IgD-negative memory B cell (primary cell): ENCODE measurements around the gene KLK2. TPM values are rescaled to one million over a fixed set of nuclear protein-coding genes. Genes with fewer than 3 reads are reported as not detected.
"Not testable (repeated sequence)": the region's sequence is repeated elsewhere in the genome, so short reads cannot be mapped to it uniquely, and the experiment has no call there.

ENCODE experiments used
- H3K27ac Mint-ChIP-seq, 3 donors: one replicate each; pipeline ENCODE4 v1.8.0; 2020 to 2022; ENCODE audit warnings: mild to moderate bottlenecking in 3 of 3, mixed read lengths in 3 of 3, moderate library complexity in 1 of 3
- H3K27me3 Mint-ChIP-seq: one replicate; pipeline ENCODE4 v1.8.0; 2021; ENCODE audit warnings: mixed read lengths
- H3K36me3 Mint-ChIP-seq: one replicate; pipeline ENCODE4 v1.8.0; 2020; ENCODE audit warnings: mild to moderate bottlenecking, mixed read lengths
- H3K4me1 Mint-ChIP-seq, 3 donors: one replicate each; pipeline ENCODE4 v1.8.0; 2020 to 2022; ENCODE audit warnings: mixed read lengths in 3 of 3, mild to moderate bottlenecking in 1 of 3
- H3K4me3 Mint-ChIP-seq, 4 donors: one replicate each; pipeline ENCODE4 v1.8.0; 2020 to 2022; ENCODE audit warnings: mild to moderate bottlenecking in 4 of 4, mixed read lengths in 4 of 4, moderate library complexity in 3 of 4
- H3K9me3 Mint-ChIP-seq, 3 donors: one replicate each; pipeline ENCODE4 v1.8.0; 2020 to 2021; ENCODE audit warnings: mixed read lengths in 3 of 3, mild to moderate bottlenecking in 1 of 3
- polyA plus RNA-seq: library from polyadenylated mRNA; unstranded; fragments of 300-500 nt; fragmentation: Illumina TruSeq; gene quantifications from one replicate; pipeline ENCODE4 v1.2.3, GENCODE V29; 2021

KLK2 gene
- polyA plus RNA-seq, 1 donor from 2014 or later = not detected

DNA sequence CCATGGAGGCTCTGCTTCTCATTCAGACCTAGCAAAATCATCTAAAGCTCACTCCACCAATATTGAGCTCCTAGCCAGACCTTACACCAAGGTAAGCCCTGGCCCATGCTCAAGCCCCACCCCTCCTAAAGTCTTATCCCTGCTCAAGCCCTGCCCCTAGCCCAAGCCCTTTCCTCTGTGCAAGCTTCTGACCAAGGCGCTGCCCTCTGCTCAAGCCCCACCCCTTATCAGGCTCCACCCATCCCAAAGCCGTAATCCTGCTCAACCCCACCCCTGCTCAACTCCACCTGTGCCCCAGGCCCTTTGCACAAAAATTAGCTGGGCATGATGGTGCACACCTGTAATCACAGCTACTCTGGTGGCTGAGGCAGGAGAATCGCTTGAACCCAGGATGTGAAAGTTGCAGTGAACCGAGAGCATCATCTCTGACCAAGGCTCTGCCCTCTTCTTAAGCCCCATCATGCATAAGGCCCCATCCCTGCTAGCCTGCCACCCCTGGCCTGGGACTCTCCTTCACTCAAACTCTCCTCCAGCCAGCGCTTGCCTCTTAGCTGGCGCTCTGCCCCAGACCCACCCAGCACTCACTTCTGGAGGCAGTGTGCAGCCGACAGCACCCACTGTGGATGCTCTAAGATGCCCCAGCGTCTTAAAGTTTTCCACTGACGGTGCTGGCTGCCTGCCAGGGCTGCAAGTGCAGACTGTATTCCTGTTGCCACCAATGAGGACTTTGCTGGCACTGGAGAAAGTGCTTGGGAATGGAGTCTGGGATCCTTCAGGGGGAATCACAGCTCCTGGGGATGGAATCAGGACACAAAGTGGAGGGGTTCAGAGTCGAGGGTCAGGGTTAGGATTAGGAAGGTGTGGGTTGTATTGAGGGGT is 21.5 kb downstream of the KLK2 start:
- H3K9me3 Mint-ChIP-seq = no peaks in the 10 kb centered on the region
- H3K27me3 Mint-ChIP-seq = peaks cover 4% of the 10 kb centered on the region
- H3K36me3 Mint-ChIP-seq = peaks cover 2% of the 10 kb centered on the region
- H3K4me1 Mint-ChIP-seq = peaks cover 18 to 42% (median 37%) of the 10 kb centered on the region in 3 donors
- peak overlapping the region in 1 of 3 donors; percentile 82 for H3K27ac Mint-ChIP-seq
- peak overlapping the region in 1 of 4 donors; percentile 2 for H3K4me3 Mint-ChIP-seq

DNA sequence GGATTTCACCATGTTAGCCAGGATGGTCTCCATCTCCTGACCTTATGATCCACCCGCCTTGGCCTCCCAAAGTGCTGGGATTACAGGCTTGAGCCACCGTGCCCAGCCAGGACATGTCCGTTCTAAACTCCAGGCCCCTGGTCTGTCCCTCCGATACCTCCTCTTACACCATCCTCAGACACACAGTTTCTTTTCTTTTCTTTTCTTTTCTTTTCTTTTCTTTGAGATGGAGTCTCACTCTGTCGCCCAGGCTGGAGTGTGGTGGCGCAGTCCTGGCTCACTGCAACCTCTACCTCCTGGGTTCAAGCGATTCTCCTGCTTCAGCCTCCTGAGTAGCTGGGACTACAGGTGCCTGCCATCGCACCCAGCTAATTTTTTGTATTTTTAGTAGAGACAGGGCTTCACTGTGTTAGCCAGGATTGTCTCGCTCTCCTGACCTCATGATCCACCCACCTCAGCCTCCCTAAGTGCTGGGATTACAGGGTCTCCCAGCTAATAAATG is 22.9 kb downstream of the KLK2 start:
- peaks cover 11 to 31% (median 28%) of the 10 kb centered on the region in 3 donors for H3K4me1 Mint-ChIP-seq

DNA sequence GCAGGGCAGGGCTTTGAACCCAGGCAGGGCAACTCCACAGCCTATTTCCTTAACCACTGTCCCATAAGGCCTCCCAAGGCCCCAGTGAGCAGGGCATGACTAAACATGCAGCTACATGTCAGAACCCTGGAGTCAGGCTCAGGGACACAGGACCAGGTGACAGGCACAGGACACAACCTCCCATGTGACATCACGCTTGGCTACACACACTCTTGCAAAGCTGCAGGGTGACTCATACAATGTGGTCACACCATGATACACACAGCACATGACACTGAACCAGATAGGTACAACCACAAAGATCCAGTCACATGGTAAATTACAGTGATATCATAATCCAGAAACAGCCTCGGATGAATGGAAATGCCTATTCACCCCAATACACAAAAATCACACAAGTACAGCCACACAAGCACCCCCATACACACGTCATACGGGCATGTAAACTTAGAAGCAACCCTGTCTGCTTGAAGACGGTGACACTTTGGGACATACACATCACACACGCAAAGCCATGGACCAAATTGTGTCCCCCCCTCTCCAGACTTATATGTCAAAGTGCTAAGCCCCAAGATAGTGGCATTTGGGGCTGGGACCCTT is 23.5 kb downstream of the KLK2 start:
- Mint-ChIP-seq H3K9me3 (no peaks in the 10 kb centered on the region), H3K27me3 (peaks cover 4% of the 10 kb centered on the region), H3K4me1 (peaks cover 10 to 27% (median 25%) of the 10 kb centered on the region in 3 donors), H3K4me3 (peak overlapping the region in 3 of 4 donors; percentile 1 to 63 (median 30)), H3K36me3 (peaks cover 3% of the 10 kb centered on the region), H3K27ac (peak overlapping the region; percentile 41 to 94 (median 91))

More for the DNA sequence above, 22.9 kb downstream of the KLK2 start:
- peak overlapping the region; percentile 41 to 94 (median 91) for H3K27ac Mint-ChIP-seq
- not testable (repeated sequence) for H3K9me3 Mint-ChIP-seq, H3K27me3 Mint-ChIP-seq, H3K36me3 Mint-ChIP-seq
- H3K4me3 Mint-ChIP-seq = peak overlapping the region in 2 of 4 donors; percentile 1 to 13

DNA sequence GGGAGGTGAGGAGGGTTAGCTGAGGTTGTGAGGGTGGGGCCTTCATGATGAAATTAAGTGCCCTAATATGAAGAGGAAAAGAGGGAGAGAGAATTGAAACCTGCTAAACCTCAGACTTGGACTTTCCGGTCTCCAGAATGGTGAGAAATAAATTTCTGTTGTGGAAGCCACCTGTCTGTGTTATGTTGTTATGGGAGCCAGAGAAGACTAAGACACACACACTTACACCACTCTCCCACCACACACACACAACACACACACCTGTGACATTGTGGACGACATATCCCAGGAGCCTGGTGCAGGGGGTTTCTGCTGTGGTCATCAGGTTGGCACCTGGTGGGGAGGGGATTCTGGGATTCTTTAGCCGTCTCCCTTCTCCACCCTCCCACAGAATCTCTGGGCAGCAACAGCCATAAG is 24.0 kb downstream of the KLK2 start:
- H3K27ac Mint-ChIP-seq = peak overlapping the region; percentile 41 to 94 (median 91)
- H3K4me3 Mint-ChIP-seq = peak overlapping the region in 3 of 4 donors; percentile 30 to 67 (median 63)
- H3K27me3 Mint-ChIP-seq = peaks cover 4% of the 10 kb centered on the region

DNA sequence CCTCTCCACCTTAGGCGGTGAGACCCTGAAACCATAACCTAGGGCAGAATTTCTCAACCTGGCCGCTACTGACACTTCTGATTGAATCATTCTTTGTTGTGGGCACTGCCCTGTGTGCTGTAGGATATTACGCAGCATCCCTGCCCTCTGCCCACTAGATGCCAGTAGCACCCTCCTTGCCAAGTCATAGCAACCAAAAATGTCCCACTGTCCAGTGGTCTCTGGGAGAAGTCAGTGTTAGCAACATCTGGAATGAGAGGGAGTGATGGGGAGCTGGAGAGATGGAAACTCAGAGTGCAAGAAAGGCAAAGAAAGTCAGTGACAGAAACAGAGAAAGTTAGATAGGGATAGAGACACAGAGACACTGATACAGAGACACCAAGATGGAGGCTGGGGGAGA is 24.4 kb downstream of the KLK2 start:
- no peaks in the 10 kb centered on the region for H3K9me3 Mint-ChIP-seq
- peaks cover 4% of the 10 kb centered on the region for H3K27me3 Mint-ChIP-seq
- H3K27ac Mint-ChIP-seq = peak overlapping the region; percentile 9 to 94 (median 41)
- peaks cover 3% of the 10 kb centered on the region for H3K36me3 Mint-ChIP-seq
- peak overlapping the region in 2 of 4 donors; percentile 30 to 67 for H3K4me3 Mint-ChIP-seq
- H3K4me1 Mint-ChIP-seq = peaks cover 10 to 20% (median 20%) of the 10 kb centered on the region in 3 donors

More for the DNA sequence above, 24.0 kb downstream of the KLK2 start:
- Mint-ChIP-seq H3K36me3 (peaks cover 3% of the 10 kb centered on the region), H3K4me1 (peaks cover 10 to 21% (median 20%) of the 10 kb centered on the region in 3 donors), H3K9me3 (no peaks in the 10 kb centered on the region)

DNA sequence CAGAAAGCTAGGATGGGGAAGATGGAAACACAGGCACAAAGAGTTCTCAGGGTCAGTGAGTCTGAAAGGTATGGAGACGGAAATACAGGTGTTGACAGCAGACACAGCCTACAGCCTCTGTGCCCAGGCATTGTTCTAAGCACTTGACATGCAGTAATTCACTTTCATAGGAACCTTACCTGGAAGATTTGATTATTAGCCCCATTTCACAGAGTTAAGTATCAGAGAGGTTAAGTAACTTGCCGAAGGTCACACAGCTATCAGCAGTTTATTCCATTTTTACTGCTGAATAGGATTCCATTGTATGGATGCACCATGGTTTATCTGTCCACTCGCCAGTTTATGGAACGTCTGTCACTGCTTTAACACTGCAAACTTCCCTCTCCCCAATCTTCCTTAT is 24.8 kb downstream of the KLK2 start:
- H3K36me3 Mint-ChIP-seq = peaks cover 3% of the 10 kb centered on the region
- no peaks in the 10 kb centered on the region for H3K9me3 Mint-ChIP-seq
- peaks cover 10 to 20% (median 20%) of the 10 kb centered on the region in 3 donors for H3K4me1 Mint-ChIP-seq
- peak overlapping the region in 1 of 4 donors; percentile 30 for H3K4me3 Mint-ChIP-seq
- peaks cover 4% of the 10 kb centered on the region for H3K27me3 Mint-ChIP-seq
- peak overlapping the region; percentile 9 to 94 (median 41) for H3K27ac Mint-ChIP-seq

DNA sequence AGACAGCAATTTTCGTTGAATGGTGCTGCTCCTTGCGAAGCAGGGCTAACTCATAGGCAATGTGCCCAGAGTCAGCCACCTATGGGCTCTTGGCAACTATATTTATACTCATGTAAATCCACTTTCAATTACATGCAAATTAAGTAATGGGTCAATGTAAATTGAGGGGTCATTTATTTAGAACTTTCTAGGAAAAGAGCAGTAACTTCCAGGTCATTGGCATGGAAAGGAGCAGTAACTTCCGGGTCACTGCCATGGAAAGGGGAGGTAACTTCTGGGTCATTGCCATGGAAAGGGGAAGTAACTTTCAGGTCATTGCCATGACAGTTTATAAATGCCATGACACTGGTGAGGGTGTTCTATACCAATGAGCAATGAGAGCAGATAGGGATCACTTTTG is 26.3 kb downstream of the KLK2 start:
- peak overlapping the region in 1 of 3 donors; percentile 15 for H3K27ac Mint-ChIP-seq
- no peak overlapping the region for H3K4me3 Mint-ChIP-seq
- H3K36me3 Mint-ChIP-seq = peaks cover 1% of the 10 kb centered on the region
- H3K4me1 Mint-ChIP-seq = peaks cover 10 to 20% (median 20%) of the 10 kb centered on the region in 3 donors
- H3K9me3 Mint-ChIP-seq = no peaks in the 10 kb centered on the region
- peaks cover 4% of the 10 kb centered on the region for H3K27me3 Mint-ChIP-seq

DNA sequence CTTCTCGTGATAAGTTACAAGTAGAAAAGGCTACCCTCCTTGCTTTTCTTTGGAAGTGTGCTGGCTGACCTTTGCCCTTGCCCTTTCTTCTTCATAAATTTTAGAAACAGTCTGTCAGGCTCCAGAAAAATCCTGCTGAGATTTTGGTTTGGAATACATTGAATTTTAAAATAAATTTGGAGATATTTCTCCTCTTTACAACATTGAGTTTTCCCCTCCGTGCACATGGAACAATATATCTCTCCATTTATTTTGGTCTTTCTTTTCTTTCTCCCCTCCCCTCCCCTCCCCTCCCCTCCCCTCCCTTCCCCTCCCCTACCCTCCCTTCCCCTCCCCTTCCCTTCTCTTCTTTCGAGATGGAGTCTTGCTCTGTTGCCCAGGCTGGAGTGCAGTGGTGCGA is 29.4 kb downstream of the KLK2 start:
- H3K27ac Mint-ChIP-seq = no peak overlapping the region
- peak overlapping the region in 1 of 4 donors; percentile 52 for H3K4me3 Mint-ChIP-seq
- H3K36me3 Mint-ChIP-seq = peaks cover 1% of the 10 kb centered on the region
- peaks cover 11% of the 10 kb centered on the region for H3K27me3 Mint-ChIP-seq
- H3K4me1 Mint-ChIP-seq = peaks cover 3 to 6% (median 5%) of the 10 kb centered on the region in 3 donors
- no peaks in the 10 kb centered on the region for H3K9me3 Mint-ChIP-seq

DNA sequence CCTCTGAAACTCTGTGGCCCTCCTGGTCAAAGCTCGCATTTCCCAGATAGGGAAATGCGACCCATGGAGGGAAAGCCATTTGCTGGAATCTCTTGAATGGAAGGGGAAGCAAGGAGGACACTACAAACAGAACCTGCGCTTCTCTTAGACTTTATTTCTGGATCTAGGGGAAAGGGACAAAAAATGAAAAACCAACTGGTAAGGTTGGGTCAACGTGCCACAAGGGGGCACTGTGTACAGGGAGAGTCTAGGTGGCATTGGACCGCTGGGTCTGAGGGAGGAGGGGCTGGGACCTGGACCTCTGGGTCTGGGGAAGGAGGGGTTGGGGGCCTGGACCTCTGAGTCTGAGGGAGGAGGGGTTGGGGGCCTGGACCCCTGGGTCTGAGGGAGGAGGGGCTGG is 33.0 kb downstream of the KLK2 start:
- Mint-ChIP-seq H3K27me3 (peaks cover 36% of the 10 kb centered on the region), H3K27ac (peak overlapping the region in 1 of 3 donors; percentile 54), H3K36me3 (no peaks in the 10 kb centered on the region), H3K4me3 (no peak overlapping the region), H3K4me1 (peaks cover 0 to 8% (median 2%) of the 10 kb centered on the region in 3 donors), H3K9me3 (no peaks in the 10 kb centered on the region)

DNA sequence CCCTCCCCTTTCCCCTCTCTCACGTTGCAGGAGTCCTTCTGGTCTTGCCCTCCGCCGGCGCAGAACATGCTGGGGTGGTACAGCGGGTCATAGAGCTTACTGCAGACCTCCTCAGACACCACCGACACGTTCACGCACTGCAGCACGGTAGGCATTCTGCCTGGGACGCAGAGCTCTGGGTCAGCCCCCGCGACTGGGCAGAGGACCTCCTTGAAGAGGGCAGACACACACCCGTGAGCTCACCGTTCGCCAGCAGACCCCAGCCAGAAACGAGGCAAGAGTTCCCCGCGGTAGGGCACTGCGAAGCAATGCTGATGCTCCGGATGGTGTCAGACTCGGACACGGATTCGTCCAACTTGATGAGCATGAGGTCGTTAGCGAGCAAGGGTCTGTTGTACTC is 35.1 kb downstream of the KLK2 start:
- peak overlapping the region in 1 of 4 donors; percentile 67 for H3K4me3 Mint-ChIP-seq
- H3K4me1 Mint-ChIP-seq = peaks cover 0 to 8% (median 2%) of the 10 kb centered on the region in 3 donors
- no peaks in the 10 kb centered on the region for H3K9me3 Mint-ChIP-seq
- no peak overlapping the region for H3K27ac Mint-ChIP-seq
- H3K36me3 Mint-ChIP-seq = no peaks in the 10 kb centered on the region
- H3K27me3 Mint-ChIP-seq = peaks cover 44% of the 10 kb centered on the region

DNA sequence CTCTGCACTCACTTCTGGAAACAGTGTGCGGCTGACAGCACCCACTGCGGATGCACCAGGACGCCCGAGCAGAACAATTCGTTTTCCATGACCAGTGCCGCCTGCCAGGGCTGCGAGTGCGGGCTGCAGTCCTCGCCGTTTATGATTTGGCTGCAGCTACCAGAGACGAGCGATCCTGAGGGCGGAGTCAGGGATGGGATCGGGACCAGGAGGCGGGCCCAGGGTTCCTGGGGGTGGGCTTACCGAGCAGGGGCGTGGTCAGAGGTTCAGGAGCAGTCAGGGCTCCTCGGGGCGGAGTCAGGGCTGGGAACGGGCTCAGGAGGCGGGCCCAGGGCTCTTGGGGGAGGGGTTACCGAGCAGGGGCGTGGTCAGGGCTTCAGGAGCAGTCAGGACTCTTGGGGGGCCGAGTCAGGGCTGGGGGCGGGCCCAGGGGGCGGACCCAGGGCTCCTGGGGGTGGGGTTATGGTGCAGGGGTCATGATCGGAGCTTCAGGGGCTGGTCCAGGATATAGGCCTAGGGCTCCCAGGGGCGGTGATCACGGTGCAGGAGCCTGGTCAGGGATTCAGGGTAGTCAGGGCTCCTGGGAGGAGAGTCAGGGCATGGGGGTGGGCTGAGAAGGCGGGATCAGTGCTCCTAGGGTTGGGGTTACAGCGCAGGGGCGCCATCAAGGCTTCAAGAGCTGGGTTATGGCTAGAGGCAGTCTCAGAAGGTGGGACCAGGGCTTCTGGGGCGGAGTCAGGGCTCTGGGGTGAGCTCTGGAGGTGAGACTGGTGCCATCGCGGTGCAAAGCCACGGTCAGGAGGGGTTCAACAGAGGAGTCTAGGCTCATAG is 36.2 kb downstream of the KLK2 start:
- Mint-ChIP-seq H3K4me1 (peaks cover 0 to 8% (median 2%) of the 10 kb centered on the region in 3 donors), H3K27me3 (peaks cover 44% of the 10 kb centered on the region), H3K36me3 (no peaks in the 10 kb centered on the region), H3K27ac (no peak overlapping the region), H3K9me3 (no peaks in the 10 kb centered on the region), H3K4me3 (peak overlapping the region in 3 of 4 donors; percentile 31 to 77 (median 41))

DNA sequence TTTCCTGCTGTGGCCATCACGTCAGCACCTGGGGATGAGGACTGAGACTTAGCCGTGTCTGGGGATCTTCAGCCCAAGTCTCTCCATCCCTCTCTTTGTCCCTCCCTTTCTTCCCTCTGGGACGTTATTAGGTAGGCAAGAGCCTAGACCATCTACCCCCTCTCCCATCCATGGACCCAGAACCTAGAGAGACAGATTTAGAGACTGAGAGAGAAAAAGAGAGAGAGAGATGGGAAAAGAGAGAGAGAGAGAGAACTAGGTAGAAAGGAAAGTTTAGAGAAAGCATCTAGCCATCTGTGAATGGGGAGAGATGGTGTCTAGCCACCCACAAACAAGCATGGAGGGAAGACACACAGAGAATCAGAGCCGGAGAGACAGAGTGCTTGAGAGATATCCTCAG is 37.5 kb downstream of the KLK2 start:
- Mint-ChIP-seq H3K4me3 (no peak overlapping the region), H3K4me1 (peaks cover 0 to 8% (median 2%) of the 10 kb centered on the region in 3 donors), H3K27me3 (peaks cover 43% of the 10 kb centered on the region), H3K36me3 (no peaks in the 10 kb centered on the region), H3K27ac (no peak overlapping the region), H3K9me3 (no peaks in the 10 kb centered on the region)

DNA sequence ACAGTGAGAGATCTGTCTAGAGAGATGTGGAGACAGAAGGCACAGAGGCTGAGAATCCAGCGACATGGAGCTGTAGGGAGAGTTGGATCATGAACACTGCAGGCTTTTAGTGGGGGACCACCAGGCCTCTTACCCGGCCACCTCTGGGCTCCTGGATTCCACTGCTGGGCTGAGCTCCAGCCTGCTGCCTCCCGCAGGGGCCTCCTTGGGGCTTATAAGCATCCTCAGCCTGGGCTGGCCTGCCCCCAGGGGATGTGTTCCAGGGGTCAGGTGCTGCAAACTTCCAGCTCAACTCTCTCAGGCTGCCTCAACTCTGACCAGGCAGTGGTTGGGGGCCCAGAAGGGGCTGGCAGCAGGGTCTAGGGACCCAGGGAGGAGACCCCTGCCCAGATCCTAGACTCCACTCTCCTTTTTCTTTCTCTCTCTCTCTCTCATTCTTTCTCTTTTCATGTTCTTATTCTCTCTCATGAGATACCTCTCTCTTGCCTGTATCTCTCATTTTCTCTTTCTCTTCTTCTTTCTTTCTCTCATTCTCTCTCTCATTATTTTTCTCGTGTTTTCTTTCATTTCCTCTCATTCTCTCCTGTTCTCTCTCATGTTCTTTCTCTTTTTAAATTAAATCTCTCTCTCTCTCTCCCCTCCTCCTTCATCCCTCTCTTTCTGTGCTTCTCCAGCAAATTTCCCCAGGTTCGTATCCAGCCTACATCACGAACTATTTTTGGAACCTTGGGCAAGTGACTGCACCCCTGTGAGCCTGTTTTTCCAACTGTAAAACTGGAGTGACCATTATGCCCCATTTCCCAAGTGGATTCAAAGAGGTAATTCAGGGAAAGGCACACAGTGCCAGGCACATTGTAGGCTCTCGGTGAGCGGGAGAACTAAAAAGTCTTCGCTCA is 38.2 kb downstream of the KLK2 start, which contains the start of gene KLK4:
KLK4 (minus strand) TSS at position 190 of the 896 bp plus-strand sequence. CDS start 657 bp downstream, outside the sequence.
- peaks cover 42% of the 10 kb centered on the region for H3K27me3 Mint-ChIP-seq
- peaks cover 0 to 6% (median 2%) of the 10 kb centered on the region in 3 donors for H3K4me1 Mint-ChIP-seq
- H3K36me3 Mint-ChIP-seq = no peaks in the 10 kb centered on the region
- H3K27ac Mint-ChIP-seq = no peak within 1 kb of the TSS
- H3K9me3 Mint-ChIP-seq = no peaks in the 10 kb centered on the region
- no peak within 1 kb of the TSS for H3K4me3 Mint-ChIP-seq
